Measurements from ENCODE around the gene GAREM1. TPM values are rescaled to one million over a fixed set of nuclear protein-coding genes. Genes with fewer than 3 reads are reported as not detected.
"Not testable (repeated sequence)": the region's sequence is repeated elsewhere in the genome, so short reads cannot be mapped to it uniquely, and the experiment has no call there.

Gene GAREM1
- total RNA-seq, 4 donors from 2014 or later: 10.8 to 32.5 (median 18.3) TPM

- Histone ChIP-seq H3K27ac (no peak overlapping the region), H3K9me3 (no peaks in the 10 kb centered on the region), H3K4me1 (peaks cover 0 to 23% (median 0%) of the 10 kb centered on the region in 3 donors), H3K36me3 (no peaks in the 10 kb centered on the region), H3K4me3 (no peak overlapping the region), H3K27me3 (no peaks in the 10 kb centered on the region)
- TF ChIP-seq CTCF (IDR thresholded peaks at IDR 0.05): no peak
- no peak for TF ChIP-seq POLR2A (IDR thresholded peaks at IDR 0.05)
- intact Hi-C loops (cut with DNase I): no loop called here
- no peak for DNase-seq
- 87 to 93% methylated on average over 2 of the region's 2 CpGs for WGBS, 2 donors
These were observed 173.8 kb downstream of the GAREM1 start for GRCh38 chr18:32296851-32297250.

DNA sequence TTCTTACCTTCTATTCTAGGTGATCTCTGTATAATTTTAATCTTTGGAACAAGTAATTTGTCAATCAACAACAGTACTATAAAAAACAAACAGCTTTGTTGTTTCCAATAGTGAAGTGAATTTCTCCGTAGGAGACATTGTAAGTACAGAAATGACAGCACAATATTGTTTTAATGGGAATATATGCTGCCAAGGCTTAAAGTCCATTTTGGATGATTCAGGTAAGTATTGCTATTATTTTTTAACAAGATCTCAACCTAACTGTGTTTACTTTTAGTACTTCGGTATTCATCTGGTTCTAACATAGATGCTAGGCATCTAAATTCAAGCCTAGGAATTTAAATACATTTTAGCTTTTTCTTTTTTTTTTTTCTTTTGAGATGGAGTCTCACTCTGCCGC, 175.1 kb downstream of the GAREM1 start:
- Histone ChIP-seq H3K9me3 (no peaks in the 10 kb centered on the region), H3K27ac (no peak overlapping the region), H3K4me3 (no peak overlapping the region), H3K36me3 (no peaks in the 10 kb centered on the region), H3K4me1 (peaks cover 0 to 11% (median 0%) of the 10 kb centered on the region in 3 donors), H3K27me3 (no peaks in the 10 kb centered on the region)
- intact Hi-C loops (cut with DNase I): no loop called here
- TF ChIP-seq POLR2A (IDR thresholded peaks at IDR 0.05) (no peak), CTCF (IDR thresholded peaks at IDR 0.05) (no peak)
- 87 to 89% methylated on average over 3 of the region's 3 CpGs for WGBS, 2 donors
- no peak for DNase-seq

- WGBS, 2 donors: 80 to 83% methylated on average over 2 of the region's 2 CpGs
- intact Hi-C loops (cut with DNase I): no loop called here
- TF ChIP-seq POLR2A (IDR thresholded peaks at IDR 0.05) (no peak), CTCF (IDR thresholded peaks at IDR 0.05) (no peak)
These were observed 177.6 kb downstream of the GAREM1 start for GRCh38 chr18:32293107-32293506.

GRCh38 chr18:32291623-32292022, 179.1 kb downstream of the GAREM1 start:
- intact Hi-C loops (cut with DNase I); DNase-seq; H3K9me3 ChIP-seq; H3K27ac ChIP-seq; H3K4me3 ChIP-seq; H3K27me3 ChIP-seq; H3K4me1 ChIP-seq: not testable (repeated sequence)
- 65 to 72% methylated on average over 3 of the region's 3 CpGs for WGBS, 2 donors
- peaks cover 5 to 14% (median 6%) of the 10 kb centered on the region in 3 donors for H3K36me3 ChIP-seq

More at GRCh38 chr18:32293107-32293506, 177.6 kb downstream of the GAREM1 start:
- Histone ChIP-seq H3K4me3 (no peak overlapping the region), H3K27ac (no peak overlapping the region), H3K36me3 (no peaks in the 10 kb centered on the region), H3K9me3 (no peaks in the 10 kb centered on the region), H3K27me3 (no peaks in the 10 kb centered on the region), H3K4me1 (peaks cover 0 to 8% (median 0%) of the 10 kb centered on the region in 3 donors)
- no peak for DNase-seq

- Histone ChIP-seq H3K27ac (no peak overlapping the region), H3K36me3 (peaks cover 5 to 22% (median 6%) of the 10 kb centered on the region in 3 donors), H3K4me3 (no peak overlapping the region), H3K4me1 (peaks cover 0 to 8% (median 0%) of the 10 kb centered on the region in 3 donors), H3K27me3 (no peaks in the 10 kb centered on the region), H3K9me3 (no peaks in the 10 kb centered on the region)
- 25 to 38% methylated on average over 2 of the region's 2 CpGs for WGBS, 2 donors
- no peak for TF ChIP-seq POLR2A (IDR thresholded peaks at IDR 0.05)
- no peak for TF ChIP-seq CTCF (IDR thresholded peaks at IDR 0.05)
- intact Hi-C loops (cut with DNase I): no loop called here
- DNase-seq: no peak
These were observed 179.9 kb downstream of the GAREM1 start for GRCh38 chr18:32290810-32291209.
